ENCODE data around the gene SIRT3.
"Not testable (repeated sequence)": the region's sequence is repeated elsewhere in the genome, so short reads cannot be mapped to it uniquely, and the experiment has no call there.

The SIRT3 gene

DNA sequence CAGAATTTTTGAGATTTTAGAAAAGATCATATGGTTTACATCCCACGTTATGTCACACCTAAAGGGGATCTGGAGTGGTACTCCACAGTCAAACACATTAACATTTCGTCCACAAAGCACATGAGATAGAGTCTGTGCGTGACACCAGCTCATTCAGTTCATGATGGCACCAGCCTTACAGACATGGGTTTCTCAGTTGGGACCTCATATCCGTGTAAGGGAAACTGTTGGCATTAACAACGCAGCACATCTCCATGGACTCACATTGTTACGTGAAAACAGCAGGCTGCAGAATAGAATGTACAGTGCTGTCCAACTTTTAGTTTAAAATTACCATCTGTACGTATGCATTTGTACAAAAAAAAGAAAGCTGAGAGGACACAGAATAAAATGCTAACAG lies 14.6 kb downstream of the SIRT3 start:
- TF ChIP-seq, protein P1, sequence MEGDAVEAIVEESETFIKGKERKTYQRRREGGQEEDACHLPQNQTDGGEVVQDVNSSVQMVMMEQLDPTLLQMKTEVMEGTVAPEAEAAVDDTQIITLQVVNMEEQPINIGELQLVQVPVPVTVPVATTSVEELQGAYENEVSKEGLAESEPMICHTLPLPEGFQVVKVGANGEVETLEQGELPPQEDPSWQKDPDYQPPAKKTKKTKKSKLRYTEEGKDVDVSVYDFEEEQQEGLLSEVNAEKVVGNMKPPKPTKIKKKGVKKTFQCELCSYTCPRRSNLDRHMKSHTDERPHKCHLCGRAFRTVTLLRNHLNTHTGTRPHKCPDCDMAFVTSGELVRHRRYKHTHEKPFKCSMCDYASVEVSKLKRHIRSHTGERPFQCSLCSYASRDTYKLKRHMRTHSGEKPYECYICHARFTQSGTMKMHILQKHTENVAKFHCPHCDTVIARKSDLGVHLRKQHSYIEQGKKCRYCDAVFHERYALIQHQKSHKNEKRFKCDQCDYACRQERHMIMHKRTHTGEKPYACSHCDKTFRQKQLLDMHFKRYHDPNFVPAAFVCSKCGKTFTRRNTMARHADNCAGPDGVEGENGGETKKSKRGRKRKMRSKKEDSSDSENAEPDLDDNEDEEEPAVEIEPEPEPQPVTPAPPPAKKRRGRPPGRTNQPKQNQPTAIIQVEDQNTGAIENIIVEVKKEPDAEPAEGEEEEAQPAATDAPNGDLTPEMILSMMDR (IDR thresholded peaks at IDR 0.05): no peak
- H3K27ac ChIP-seq: no peak overlapping the region
- no peak for DNase-seq (ENCODE audit: low spot score)
- no peak overlapping the region for H3K4me3 ChIP-seq

DNA sequence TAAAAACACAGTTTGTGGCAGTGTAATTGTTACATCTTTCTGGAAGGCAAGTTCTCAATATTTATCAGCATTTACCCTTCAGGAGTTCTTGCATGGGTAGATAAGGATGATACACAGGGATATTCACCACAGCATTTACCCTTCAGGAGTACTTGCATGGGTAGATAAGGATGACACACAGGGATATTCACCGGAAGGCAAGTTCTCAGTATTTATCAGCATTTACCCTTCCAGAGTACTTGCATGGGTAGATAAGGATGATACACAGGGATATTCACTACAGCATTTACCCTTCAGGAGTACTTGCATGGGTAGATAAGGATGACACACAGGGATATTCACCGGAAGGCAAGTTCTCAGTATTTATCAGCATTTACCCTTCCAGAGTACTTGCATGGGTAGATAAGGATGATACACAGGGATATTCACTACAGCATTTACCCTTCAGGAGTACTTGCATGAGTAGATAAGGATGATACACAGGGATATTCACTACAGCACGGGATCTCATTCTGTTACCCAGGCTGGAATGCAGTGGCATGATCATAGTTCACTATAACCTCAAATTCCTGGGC lies 15.4 kb downstream of the SIRT3 start:
- DNase-seq (ENCODE audit: low spot score); H3K4me3 ChIP-seq; H3K27ac ChIP-seq: not testable (repeated sequence)

DNA sequence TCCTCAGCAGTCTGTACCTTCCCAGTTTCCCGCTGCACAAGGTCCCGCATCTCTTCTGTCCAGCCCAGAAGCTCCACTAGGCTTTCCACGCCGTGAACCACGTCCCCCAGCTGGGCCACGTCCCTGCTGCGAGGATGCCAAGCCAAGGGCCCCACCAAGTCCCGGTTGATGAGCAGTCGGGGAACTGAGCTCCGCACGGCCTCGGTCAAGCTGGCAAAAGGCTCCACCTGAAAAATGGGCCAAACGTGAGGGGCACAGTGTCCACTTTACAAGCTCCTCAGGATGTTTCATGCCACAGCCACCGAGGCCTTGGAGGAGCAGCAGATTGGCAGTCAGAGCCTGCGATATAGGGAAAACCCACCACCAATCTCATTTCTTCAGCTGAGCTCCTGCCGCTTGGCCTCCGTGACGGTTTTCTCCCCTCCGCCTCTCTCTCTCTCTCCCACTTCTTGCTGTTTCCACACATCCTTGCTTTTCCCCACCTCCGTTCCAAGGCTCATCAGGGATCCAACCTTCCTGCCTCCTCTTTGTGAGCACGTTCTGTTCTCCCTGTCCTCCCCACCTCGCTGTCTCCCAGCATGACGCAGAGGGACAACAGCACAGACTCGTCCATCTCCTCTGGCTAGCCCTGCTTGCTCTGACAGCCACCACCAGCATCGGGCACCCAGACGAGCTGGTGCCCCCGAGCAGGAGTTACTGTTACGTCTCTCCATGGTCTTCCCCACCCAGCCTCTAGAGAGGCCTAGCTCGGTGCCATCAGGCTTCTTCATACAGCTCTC lies 17.1 kb downstream of the SIRT3 start:
- DNase-seq (ENCODE audit: low spot score): no peak
- Histone ChIP-seq H3K27ac (no peak overlapping the region), H3K4me3 (no peak overlapping the region)
- TF ChIP-seq, protein P1 (IDR thresholded peaks at IDR 0.05): no peak

DNA sequence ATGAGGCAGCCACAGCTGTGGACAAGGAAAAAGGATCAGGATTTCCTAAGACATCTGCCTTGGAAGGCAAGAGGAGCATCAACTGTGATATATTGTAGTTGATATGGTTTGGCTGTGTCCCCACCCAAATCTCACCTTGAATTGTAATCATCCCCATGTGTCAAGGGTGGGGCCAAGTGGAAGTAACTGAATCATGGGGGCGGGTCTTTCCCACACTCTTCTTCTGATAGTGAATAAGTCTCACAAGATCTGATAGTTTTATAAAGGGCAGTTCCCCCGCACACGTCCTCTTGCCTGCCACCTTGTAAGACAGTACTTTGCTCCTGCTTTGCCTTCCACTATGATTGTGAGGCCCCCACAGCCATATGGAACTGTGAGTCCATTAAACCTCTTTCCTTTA lies 18.4 kb downstream of the SIRT3 start:
- no peak overlapping the region for H3K4me3 ChIP-seq
- TF ChIP-seq, protein P1 (IDR thresholded peaks at IDR 0.05): no peak
- no peak for DNase-seq (ENCODE audit: low spot score)
- H3K27ac ChIP-seq: no peak overlapping the region

DNA sequence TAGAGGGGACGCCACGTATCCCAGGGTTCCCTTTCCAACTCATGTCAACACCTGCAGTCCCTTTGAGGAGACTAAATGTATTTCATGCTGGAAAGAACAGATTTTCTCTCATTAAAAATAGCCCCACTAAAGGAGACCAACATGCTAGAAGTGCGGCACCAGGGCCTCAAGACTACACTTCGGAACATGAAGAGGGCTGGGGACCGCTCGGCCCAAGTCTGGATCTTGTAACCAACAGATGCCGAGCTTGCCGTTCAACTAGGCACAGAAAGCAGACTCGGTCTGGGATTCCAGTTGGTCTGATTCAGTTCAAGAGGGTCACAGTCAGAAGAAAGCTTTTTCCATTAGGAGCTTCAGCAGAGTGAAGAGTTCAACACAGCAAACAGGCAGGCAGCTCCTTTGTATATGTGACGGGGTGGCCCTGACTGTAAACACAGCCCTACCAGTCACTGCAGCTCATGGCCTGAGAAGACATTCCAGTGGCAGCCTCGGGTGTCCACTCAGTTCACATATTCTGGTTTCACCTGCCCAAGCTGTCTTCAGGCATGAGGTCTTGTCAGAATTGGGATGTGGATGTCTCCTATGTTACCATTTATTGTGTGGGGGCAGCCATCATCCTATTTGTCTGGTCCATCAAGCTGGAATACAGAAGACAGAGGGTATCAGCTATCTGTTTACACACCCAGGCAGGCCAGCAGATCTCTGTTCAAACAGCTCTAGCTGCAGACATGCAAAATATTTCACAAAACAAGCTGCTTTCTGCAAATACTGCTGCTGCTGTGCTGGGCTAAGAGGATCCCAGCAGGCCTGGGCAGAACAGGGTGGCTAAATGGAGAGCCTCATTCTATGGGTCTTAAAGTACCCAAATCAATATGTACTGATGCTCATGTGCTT lies 19.8 kb downstream of the SIRT3 start:
- Histone ChIP-seq H3K27ac (no peak overlapping the region), H3K4me3 (no peak overlapping the region)
- DNase-seq (ENCODE audit: low spot score): no peak
- TF ChIP-seq, protein P1 (IDR thresholded peaks at IDR 0.05): no peak

DNA sequence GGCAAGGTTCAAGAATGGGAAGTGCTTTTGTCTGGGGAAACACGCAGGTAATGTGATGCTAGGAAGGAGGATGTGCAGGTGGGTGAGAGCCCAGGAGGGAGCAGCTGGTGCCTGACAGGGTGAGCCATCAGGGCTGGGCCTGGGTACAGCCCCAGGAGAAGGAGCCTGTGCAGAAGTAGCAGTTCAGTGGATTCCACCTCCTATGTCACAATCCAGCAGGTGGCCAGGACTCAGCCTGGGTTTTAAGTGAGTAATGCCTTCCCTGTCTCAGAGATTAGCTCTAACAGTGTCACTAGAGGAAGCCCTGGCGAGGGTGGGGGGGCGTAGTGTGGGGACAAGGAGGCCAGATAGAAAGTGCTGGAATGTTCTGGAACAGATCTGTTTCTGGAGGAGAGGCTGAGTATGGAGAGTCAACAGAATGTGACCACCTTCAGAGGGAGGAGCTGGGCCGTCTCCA lies 20.5 kb downstream of the SIRT3 start:
- Histone ChIP-seq H3K27ac (no peak overlapping the region), H3K4me3 (no peak overlapping the region)
- TF ChIP-seq, protein P1 (IDR thresholded peaks at IDR 0.05): no peak
- DNase-seq (ENCODE audit: low spot score): no peak

DNA sequence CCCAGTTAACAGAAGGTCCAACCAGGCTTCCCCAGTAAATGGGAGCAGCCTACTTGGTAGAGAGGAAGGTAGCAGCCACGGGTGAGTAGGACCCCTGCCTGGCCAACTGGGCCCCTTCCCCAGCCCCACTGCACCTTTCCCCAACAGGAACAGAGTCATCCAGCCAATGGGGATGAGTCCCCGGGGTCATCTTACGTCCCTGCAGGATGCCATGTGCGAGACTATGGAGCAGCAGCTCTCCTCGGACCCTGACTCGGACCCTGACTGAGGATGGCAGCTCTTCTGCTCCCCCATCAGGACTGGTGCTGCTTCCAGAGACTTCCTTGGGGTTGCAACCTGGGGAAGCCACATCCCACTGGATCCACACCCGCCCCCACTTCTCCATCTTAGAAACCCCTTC lies 22.1 kb downstream of the SIRT3 start:
- no peak for DNase-seq (ENCODE audit: low spot score)
- TF ChIP-seq, protein P1 (IDR thresholded peaks at IDR 0.05): no peak
- Histone ChIP-seq H3K4me3 (no peak overlapping the region), H3K27ac (no peak overlapping the region)
